ENCODE measurements around the gene PAK4. TPM values are rescaled to one million over a fixed set of nuclear protein-coding genes. Genes with fewer than 3 reads are reported as not detected.

PAK4 gene
- total RNA-seq, 1 experiment from 2014 or later: 90.1 TPM

DNA sequence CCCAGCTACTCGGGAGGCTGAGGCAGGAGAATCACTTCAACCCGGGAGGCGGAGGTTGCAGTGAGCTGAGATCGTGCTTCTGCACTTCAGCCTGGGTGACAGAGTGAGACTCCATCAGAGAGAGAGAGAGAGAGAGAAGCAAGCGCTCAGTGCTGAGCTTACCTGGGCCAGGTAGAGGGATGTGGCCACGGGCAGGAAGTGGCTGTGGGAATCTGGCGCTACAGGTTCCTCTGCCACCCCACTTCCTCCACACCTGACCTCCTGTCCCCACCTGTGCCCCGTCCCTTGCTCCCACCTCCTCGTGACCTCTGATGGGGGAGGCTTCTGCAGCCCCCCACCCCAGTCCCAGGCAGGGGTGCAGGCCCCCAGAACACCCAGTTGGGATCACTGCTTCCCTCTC lies 70.2 kb downstream of the PAK4 start:
- Histone ChIP-seq H2AFZ (ENCODE audit: low read depth, low read length, poor library complexity, severe bottlenecking) (no peak overlapping the region), H3K27me3 (ENCODE audit: insufficient read depth, low read length) (no peaks in the 10 kb centered on the region), H3K79me2 (ENCODE audit: insufficient read depth, low read length) (no peaks in the 10 kb centered on the region), H3K4me1 (ENCODE audit: control insufficient read depth in 1 of 2, insufficient read depth in 2 of 2, low read length in 2 of 2) (peaks cover 0 to 27% of the 10 kb centered on the region in 2 experiments; a peak in 2 of 4 replicates), H3K4me3 (replicated peaks in 1 of 2; ENCODE audit: low read depth in 1 of 2, low read length in 2 of 2) (no peak overlapping the region), H3K9me2 (ENCODE audit: insufficient read depth) (no peaks in the 10 kb centered on the region), H3K9ac (ENCODE audit: low read length) (no peak overlapping the region), H3K9me3 (ENCODE audit: control insufficient read depth in 1 of 2, insufficient read depth in 1 of 2, low read depth in 1 of 2, low read length in 2 of 2) (no peaks in the 10 kb centered on the region), H4K20me1 (ENCODE audit: insufficient read depth) (no peaks in the 10 kb centered on the region), H3K4me2 (ENCODE audit: low read length) (no peak overlapping the region), H3K27ac (ENCODE audit: low read depth, low read length) (no peak overlapping the region), H3K36me3 (ENCODE audit: control insufficient read depth in 1 of 2, insufficient read depth in 2 of 2, low read length in 2 of 2) (no peaks in the 10 kb centered on the region)
- ChIA-PET POLR2A (no interaction called here), CTCF (interaction anchor here (1.2 kb wide), 1 partner anchor 74 kb away, joined by 4 read pairs; no protein-coding TSS in a partner anchor), RAD21 (ENCODE audit: low non-redundant PET in 1 of 2, low total read pairs in 2 of 2, uncharacterized antibody in 2 of 2, unreplicated experiment in 2 of 2) (no interaction called here)
- TF ChIP-seq SIN3A (IDR thresholded peaks at IDR 0.05; ENCODE audit: low read depth): no peak
- TF ChIP-seq ZBTB33 (IDR thresholded peaks at IDR 0.05; ENCODE audit: extremely low read depth, insufficient replicate concordance, low read length): no peak
- no peak for TF ChIP-seq TCF7L2 (IDR thresholded peaks at IDR 0.05; ENCODE audit: borderline replicate concordance, extremely low read depth, insufficient read depth, insufficient read length)
- no peak for TF ChIP-seq CEBPB (IDR thresholded peaks at IDR 0.05; ENCODE audit: low read depth)
- no peak for TF ChIP-seq ZNF274 (IDR thresholded peaks at IDR 0.05; ENCODE audit: low read depth, low read length)
- TF ChIP-seq, protein P1, sequence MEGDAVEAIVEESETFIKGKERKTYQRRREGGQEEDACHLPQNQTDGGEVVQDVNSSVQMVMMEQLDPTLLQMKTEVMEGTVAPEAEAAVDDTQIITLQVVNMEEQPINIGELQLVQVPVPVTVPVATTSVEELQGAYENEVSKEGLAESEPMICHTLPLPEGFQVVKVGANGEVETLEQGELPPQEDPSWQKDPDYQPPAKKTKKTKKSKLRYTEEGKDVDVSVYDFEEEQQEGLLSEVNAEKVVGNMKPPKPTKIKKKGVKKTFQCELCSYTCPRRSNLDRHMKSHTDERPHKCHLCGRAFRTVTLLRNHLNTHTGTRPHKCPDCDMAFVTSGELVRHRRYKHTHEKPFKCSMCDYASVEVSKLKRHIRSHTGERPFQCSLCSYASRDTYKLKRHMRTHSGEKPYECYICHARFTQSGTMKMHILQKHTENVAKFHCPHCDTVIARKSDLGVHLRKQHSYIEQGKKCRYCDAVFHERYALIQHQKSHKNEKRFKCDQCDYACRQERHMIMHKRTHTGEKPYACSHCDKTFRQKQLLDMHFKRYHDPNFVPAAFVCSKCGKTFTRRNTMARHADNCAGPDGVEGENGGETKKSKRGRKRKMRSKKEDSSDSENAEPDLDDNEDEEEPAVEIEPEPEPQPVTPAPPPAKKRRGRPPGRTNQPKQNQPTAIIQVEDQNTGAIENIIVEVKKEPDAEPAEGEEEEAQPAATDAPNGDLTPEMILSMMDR (IDR thresholded peaks at IDR 0.05 in 2 of 3, conservative IDR thresholded peaks at IDR 0.05 in 1 of 3; ENCODE audit: borderline replicate concordance in 1 of 3, insufficient read depth in 1 of 3, low read depth in 2 of 3, low read length in 2 of 3): no peak
- no peak for TF ChIP-seq EZH2phosphoT487 (IDR thresholded peaks at IDR 0.05; ENCODE audit: borderline replicate concordance)
- TF ChIP-seq SRF (IDR thresholded peaks at IDR 0.05; ENCODE audit: low read depth): no peak
- TF ChIP-seq RAD21 (IDR thresholded peaks at IDR 0.05; ENCODE audit: low read depth): no peak
- TF ChIP-seq FOSL1 (IDR thresholded peaks at IDR 0.05; ENCODE audit: low read depth): no peak
- TF ChIP-seq, protein P2, sequence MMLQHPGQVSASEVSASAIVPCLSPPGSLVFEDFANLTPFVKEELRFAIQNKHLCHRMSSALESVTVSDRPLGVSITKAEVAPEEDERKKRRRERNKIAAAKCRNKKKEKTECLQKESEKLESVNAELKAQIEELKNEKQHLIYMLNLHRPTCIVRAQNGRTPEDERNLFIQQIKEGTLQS (IDR thresholded peaks at IDR 0.05): no peak
- TF ChIP-seq, protein P3, sequence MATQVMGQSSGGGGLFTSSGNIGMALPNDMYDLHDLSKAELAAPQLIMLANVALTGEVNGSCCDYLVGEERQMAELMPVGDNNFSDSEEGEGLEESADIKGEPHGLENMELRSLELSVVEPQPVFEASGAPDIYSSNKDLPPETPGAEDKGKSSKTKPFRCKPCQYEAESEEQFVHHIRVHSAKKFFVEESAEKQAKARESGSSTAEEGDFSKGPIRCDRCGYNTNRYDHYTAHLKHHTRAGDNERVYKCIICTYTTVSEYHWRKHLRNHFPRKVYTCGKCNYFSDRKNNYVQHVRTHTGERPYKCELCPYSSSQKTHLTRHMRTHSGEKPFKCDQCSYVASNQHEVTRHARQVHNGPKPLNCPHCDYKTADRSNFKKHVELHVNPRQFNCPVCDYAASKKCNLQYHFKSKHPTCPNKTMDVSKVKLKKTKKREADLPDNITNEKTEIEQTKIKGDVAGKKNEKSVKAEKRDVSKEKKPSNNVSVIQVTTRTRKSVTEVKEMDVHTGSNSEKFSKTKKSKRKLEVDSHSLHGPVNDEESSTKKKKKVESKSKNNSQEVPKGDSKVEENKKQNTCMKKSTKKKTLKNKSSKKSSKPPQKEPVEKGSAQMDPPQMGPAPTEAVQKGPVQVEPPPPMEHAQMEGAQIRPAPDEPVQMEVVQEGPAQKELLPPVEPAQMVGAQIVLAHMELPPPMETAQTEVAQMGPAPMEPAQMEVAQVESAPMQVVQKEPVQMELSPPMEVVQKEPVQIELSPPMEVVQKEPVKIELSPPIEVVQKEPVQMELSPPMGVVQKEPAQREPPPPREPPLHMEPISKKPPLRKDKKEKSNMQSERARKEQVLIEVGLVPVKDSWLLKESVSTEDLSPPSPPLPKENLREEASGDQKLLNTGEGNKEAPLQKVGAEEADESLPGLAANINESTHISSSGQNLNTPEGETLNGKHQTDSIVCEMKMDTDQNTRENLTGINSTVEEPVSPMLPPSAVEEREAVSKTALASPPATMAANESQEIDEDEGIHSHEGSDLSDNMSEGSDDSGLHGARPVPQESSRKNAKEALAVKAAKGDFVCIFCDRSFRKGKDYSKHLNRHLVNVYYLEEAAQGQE (IDR thresholded peaks at IDR 0.05; ENCODE audit: low read depth): no peak
- TF ChIP-seq CBX3 (IDR thresholded peaks at IDR 0.05; ENCODE audit: low read depth): no peak
- TF ChIP-seq MAX (IDR thresholded peaks at IDR 0.05): no peak
- TF ChIP-seq JUND (IDR thresholded peaks at IDR 0.05): no peak
- TF ChIP-seq YY1 (IDR thresholded peaks at IDR 0.05; ENCODE audit: extremely low read depth, insufficient replicate concordance, low read depth, low read length): no peak
- no peak for TF ChIP-seq ZFX (IDR thresholded peaks at IDR 0.05)
- TF ChIP-seq EGR1 (IDR thresholded peaks at IDR 0.05; ENCODE audit: low read depth): no peak
- ATAC-seq: peak; percentile 30; the same call in 1 of the 2 replicates
- DNase-seq (ENCODE audit: low read depth, low spot score): no peak
- intact Hi-C loops (cut with micrococcal nuclease): no loop called here
- BruUV-seq (replicated peaks): no TSS peak
